Mucosa of descending colon (tissue), 3 donors: ENCODE measurements around the gene PI4KA. TPM values are rescaled to one million over a fixed set of nuclear protein-coding genes. Genes with fewer than 3 reads are reported as not detected.
"Not testable (repeated sequence)": the region's sequence is repeated elsewhere in the genome, so short reads cannot be mapped to it uniquely, and the experiment has no call there.

Source experiments
- ATAC-seq: fragments of 200-7000 bp; cut with Tn5 transposase; one replicate; pipeline ENCODE4 v1.9.1; 2020; ENCODE audit warnings: mild to moderate bottlenecking, moderate library complexity
- DNase-seq, 3 donors: peaks; one replicate each; pipeline ENCODE4 v3.0.0-alpha.2; 2020
- H3K36me3 ChIP-seq: fragments of 200-600 bp; one replicate; pipeline ENCODE4 v1.8.0; 2021; ENCODE audit warnings: low read depth, mild to moderate bottlenecking
- H3K4me1 ChIP-seq: fragments of 200-600 bp; one replicate; pipeline ENCODE4 v1.8.0; 2021; ENCODE audit warnings: low read depth, mild to moderate bottlenecking
- H3K4me3 ChIP-seq: fragments of 200-600 bp; one replicate; pipeline ENCODE4 v1.8.0; 2021; ENCODE audit warnings: mild to moderate bottlenecking
- H3K9me3 ChIP-seq: fragments of 200-600 bp; one replicate; pipeline ENCODE4 v1.8.0; 2021; ENCODE audit warnings: mild to moderate bottlenecking
- CTCF ChIP-seq: fragments of 200-600 bp; IDR thresholded peaks from one replicate; pipeline ENCODE4 v1.8.0; 2022; ENCODE audit warnings: antibody characterized with exemption, mild to moderate bottlenecking
- intact Hi-C, 2 donors: fragments of 100-400 bp; cut with DNase I in 1 of 2; cut with micrococcal nuclease in 1 of 2; formaldehyde crosslinking; loops; one replicate each; pipeline versions ENCODE4 v1.11.0 to v1.11.1; 2022; cut with DNase I, micrococcal nuclease
- total RNA-seq, 3 donors: library from RNA; stranded (reverse); fragmentation: NEBNext Ultra II Directional in 2 of 3; extraction: Animal tissue kit (Norgen Biotek cat#: 25700) in 2 of 3; gene quantifications; one replicate each; pipeline versions ENCODE4 v1.2.1 to v1.2.4, GENCODE V29; 2021 to 2023
- donor health status: DM: no; HTN: no; CAD: no; lungs with moderate emphysema.
- donor health status: DM: no; HTN: no; CAD: no.
- donor health status: DM: no; HTN: yes; CAD: no.

PI4KA gene
- total RNA-seq, 3 donors from 2014 or later = 77.7 to 130 (median 95.0) TPM

- no peak for TF ChIP-seq CTCF
- DNase-seq = no peak
- H3K4me3 ChIP-seq = no peak overlapping the region
- ATAC-seq = no peak
- intact Hi-C loops = no loop called here
- no peaks in the 10 kb centered on the region for H3K36me3 ChIP-seq
- H3K9me3 ChIP-seq = no peaks in the 10 kb centered on the region
- H3K4me1 ChIP-seq = no peaks in the 10 kb centered on the region
These were observed 23.9 kb downstream of the PI4KA start for GRCh38 chr22:20834725-20835124.

- DNase-seq = no peak
- intact Hi-C loops = no loop called here
These were observed 24.4 kb downstream of the PI4KA start for GRCh38 chr22:20834206-20834605.

GRCh38 chr22:20833225-20833665 lies 25.4 kb downstream of the PI4KA start:
- intact Hi-C loops = no loop called here
- ATAC-seq = no peak
- Histone ChIP-seq H3K4me1 (no peaks in the 10 kb centered on the region), H3K4me3 (no peak overlapping the region), H3K36me3 (no peaks in the 10 kb centered on the region), H3K9me3 (no peaks in the 10 kb centered on the region)
- no peak for DNase-seq
- no peak for TF ChIP-seq CTCF

More at GRCh38 chr22:20834206-20834605, 24.4 kb downstream of the PI4KA start:
- ATAC-seq = no peak
- Histone ChIP-seq H3K9me3 (no peaks in the 10 kb centered on the region), H3K4me3 (no peak overlapping the region), H3K4me1 (no peaks in the 10 kb centered on the region), H3K36me3 (no peaks in the 10 kb centered on the region)
- TF ChIP-seq CTCF = no peak

DNA sequence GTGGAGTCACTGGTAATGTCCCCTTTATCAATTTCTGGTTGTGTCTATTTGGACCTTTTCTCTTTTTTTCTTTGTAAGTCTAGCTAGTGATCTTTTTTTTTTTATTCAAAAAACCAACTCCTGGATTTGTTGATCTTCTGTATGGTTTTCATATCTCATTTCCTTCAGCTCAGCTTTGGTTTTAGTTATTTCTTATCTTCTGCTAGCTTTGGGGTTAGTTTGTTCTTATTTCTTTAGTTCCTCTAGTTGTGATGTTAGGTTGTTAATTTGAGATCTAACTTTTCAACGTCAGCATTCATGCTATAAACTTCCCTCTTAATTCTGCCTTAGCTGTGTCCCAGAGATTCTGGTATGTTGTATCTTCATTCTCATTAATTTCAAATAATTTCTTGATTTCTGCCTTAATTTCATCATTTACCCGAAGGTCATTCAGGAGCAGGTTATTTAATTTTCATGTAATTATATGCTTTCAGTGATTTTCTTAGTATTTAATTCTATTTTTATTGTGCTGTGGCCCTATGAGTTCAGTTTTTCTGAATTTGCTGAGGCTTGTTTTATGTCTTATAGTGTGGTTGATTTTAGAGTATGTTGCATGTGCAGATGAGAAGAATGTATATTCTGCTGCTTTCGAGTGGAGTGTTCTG lies 29.0 kb downstream of the PI4KA start:
- no peak for DNase-seq
- intact Hi-C loops = no loop called here
- Histone ChIP-seq H3K9me3 (no peaks in the 10 kb centered on the region), H3K36me3 (peaks cover 3% of the 10 kb centered on the region), H3K4me1 (no peaks in the 10 kb centered on the region), H3K4me3 (no peak overlapping the region)
- no peak for TF ChIP-seq CTCF
- ATAC-seq = no peak

GRCh38 chr22:20826373-20827152 lies 32.0 kb downstream of the PI4KA start:
- H3K4me1 ChIP-seq, H3K4me3 ChIP-seq, H3K9me3 ChIP-seq, DNase-seq, intact Hi-C loops, ATAC-seq, H3K36me3 ChIP-seq: not testable (repeated sequence)

- no peak for TF ChIP-seq CTCF
- H3K36me3 ChIP-seq = peaks cover 3% of the 10 kb centered on the region
- no peaks in the 10 kb centered on the region for H3K9me3 ChIP-seq
- no peak overlapping the region for H3K4me3 ChIP-seq
- no peaks in the 10 kb centered on the region for H3K4me1 ChIP-seq
- DNase-seq (no peak), ATAC-seq (no peak)
- intact Hi-C loops = no loop called here
These were observed 33.0 kb downstream of the PI4KA start for GRCh38 chr22:20825624-20826023.

GRCh38 chr22:20825216-20825615 lies 33.4 kb downstream of the PI4KA start:
- H3K4me3 ChIP-seq, H3K36me3 ChIP-seq, H3K9me3 ChIP-seq, DNase-seq, ATAC-seq, intact Hi-C loops, H3K4me1 ChIP-seq: not testable (repeated sequence)
